WTC11 (cell line): Measurements from ENCODE around the gene PKIB. TPM values are rescaled to one million over a fixed set of nuclear protein-coding genes. Genes with fewer than 3 reads are reported as not detected.

Source experiments
- ATAC-seq: fragments of 200-7000 bp; cut with Tn5 transposase; 2 replicates; pipeline ENCODE4 v1.10.0; 2021; ENCODE audit warnings: mild to moderate bottlenecking, moderate library complexity
- CTCF ChIA-PET: fragments of 300-600 bp; sonication (Branson Sonifier 250); formaldehyde crosslinking; loops from one replicate; lab custom pipeline; 2021; ENCODE audit warnings: antibody characterized with exemption; lab: Charles Lee
- POLR2A ChIA-PET: fragments of 350-600 bp; sonication (Branson Sonifier 250); formaldehyde crosslinking; loops from one replicate; lab custom pipeline; 2021; ENCODE audit warnings: antibody characterized with exemption; lab: Charles Lee
- DNase-seq: peaks from one replicate; pipeline ENCODE4 v3.0.0; 2021; ENCODE audit warnings: low spot score
- H3K27ac Mint-ChIP-seq: 2 replicates; pipeline ENCODE4 v1.8.0; 2021; ENCODE audit warnings: mixed read lengths
- H3K27me3 Mint-ChIP-seq: 2 replicates; pipeline ENCODE4 v1.8.0; 2021; ENCODE audit warnings: low read depth, mild to moderate bottlenecking, moderate library complexity, mixed read lengths
- H3K36me3 Mint-ChIP-seq: 2 replicates; pipeline ENCODE4 v1.8.0; 2021; ENCODE audit warnings: mixed read lengths
- H3K4me1 Mint-ChIP-seq: 2 replicates; pipeline ENCODE4 v1.8.0; 2022; ENCODE audit warnings: mixed read lengths
- H3K4me3 Mint-ChIP-seq: 2 replicates; pipeline ENCODE4 v1.8.0; 2021; ENCODE audit warnings: mild to moderate bottlenecking, moderate library complexity, mixed read lengths
- H3K9me3 Mint-ChIP-seq: 2 replicates; pipeline ENCODE4 v1.8.0; 2021; ENCODE audit warnings: mixed read lengths
- AFF4 ChIP-seq: sonication (generic); formaldehyde crosslinking; IDR thresholded peaks from 2 replicates; pipeline ENCODE4 v1.8.1; 2023; ENCODE audit warnings: mild to moderate bottlenecking, missing genetic modification reagents, borderline replicate concordance
- CDX4 ChIP-seq: fragments of 250-450 bp; sonication (Bioruptor Pico); IDR thresholded peaks from 2 replicates; pipeline ENCODE4 v1.9.0; 2021; ENCODE audit warnings: moderate library complexity, mild to moderate bottlenecking, inconsistent platforms, borderline replicate concordance
- E2F4 ChIP-seq: sonication (generic); formaldehyde crosslinking; IDR thresholded peaks from 2 replicates; pipeline ENCODE4 v1.8.1; 2022; ENCODE audit warnings: low read depth, mild to moderate bottlenecking, moderate library complexity, missing genetic modification reagents, borderline replicate concordance
- FOXP1 ChIP-seq: sonication (generic); formaldehyde crosslinking; IDR thresholded peaks from 2 replicates; pipeline ENCODE4 v1.8.0; 2022; ENCODE audit warnings: missing genetic modification reagents, mild to moderate bottlenecking, moderate library complexity, borderline replicate concordance
- FOXP4 ChIP-seq: sonication (generic); formaldehyde crosslinking; IDR thresholded peaks from 2 replicates; pipeline ENCODE4 v1.8.0; 2022; ENCODE audit warnings: mild to moderate bottlenecking, missing genetic modification reagents
- MYBL2 ChIP-seq: sonication (generic); formaldehyde crosslinking; IDR thresholded peaks from 2 replicates; pipeline ENCODE4 v1.8.1; 2023; ENCODE audit warnings: mild to moderate bottlenecking, moderate library complexity, missing genetic modification reagents
- SMAD4 ChIP-seq: sonication (generic); formaldehyde crosslinking; IDR thresholded peaks from 2 replicates; pipeline ENCODE4 v1.8.0; 2022; ENCODE audit warnings: mild to moderate bottlenecking, missing genetic modification reagents
- TCF7 ChIP-seq: sonication (generic); formaldehyde crosslinking; IDR thresholded peaks from 2 replicates; pipeline ENCODE4 v1.8.0; 2022; ENCODE audit warnings: mild to moderate bottlenecking, low read depth, missing genetic modification reagents, moderate library complexity
- ZNF281 ChIP-seq: sonication (generic); formaldehyde crosslinking; IDR thresholded peaks from 2 replicates; pipeline ENCODE4 v1.8.0; 2023; ENCODE audit warnings: mild to moderate bottlenecking, missing genetic modification reagents
- ZNF423 ChIP-seq: fragments of 250-450 bp; sonication (Bioruptor Pico); IDR thresholded peaks from 2 replicates; pipeline ENCODE4 v2.1.2; 2022; ENCODE audit warnings: mild to moderate bottlenecking, moderate library complexity
- ZNF425 ChIP-seq: fragments of 250-450 bp; sonication (Bioruptor Pico); conservative IDR thresholded peaks from 2 replicates; pipeline ENCODE4 v1.9.0; 2021; ENCODE audit warnings: mild to moderate bottlenecking
- ZNF532 ChIP-seq: fragments of 250-450 bp; sonication (Bioruptor Pico); IDR thresholded peaks from 2 replicates; pipeline ENCODE4 v1.9.0; 2021; ENCODE audit warnings: mild to moderate bottlenecking, borderline replicate concordance
- total RNA-seq: library from RNA; stranded (reverse); gene quantifications from 3 replicates; pipeline ENCODE4 v1.2.3, GENCODE V29; 2021

Gene PKIB
- total RNA-seq, 1 experiment from 2014 or later: 26.4 TPM

GRCh38 chr6:122694075-122694474 is 83.9 kb downstream of the PKIB start (continued):
- TF ChIP-seq ZNF532 (no peak), MYBL2 (CRISPR knock-in tag) (no peak), ZNF423 (no peak), FOXP4 (CRISPR knock-in tag) (no peak), ZNF281 (CRISPR knock-in tag) (no peak), ZNF425 (CRISPR knock-in tag) (no peak)

- ChIA-PET POLR2A (no interaction called here), CTCF (interaction anchor here (0.7 kb wide), 1 partner anchor 203 kb away, joined by 4 read pairs; no protein-coding TSS in a partner anchor)
- no peak overlapping the region for H3K27ac Mint-ChIP-seq
- ATAC-seq (no peak), DNase-seq (no peak)
- H3K27me3 Mint-ChIP-seq: no peaks in the 10 kb centered on the region
- no peaks in the 10 kb centered on the region; the same call in 1 of the 2 replicates for H3K36me3 Mint-ChIP-seq
- peaks cover 10% of the 10 kb centered on the region; the same call in 1 of the 2 replicates for H3K9me3 Mint-ChIP-seq
- H3K4me1 Mint-ChIP-seq: peaks cover 42% of the 10 kb centered on the region
- TF ChIP-seq TCF7 (CRISPR knock-in tag) (no peak), SMAD4 (CRISPR knock-in tag) (no peak), FOXP1 (CRISPR knock-in tag) (no peak), AFF4 (no peak), E2F4 (CRISPR knock-in tag) (no peak), CDX4 (CRISPR knock-in tag) (no peak)
- TF ChIP-seq, all 79 proteins: peak for 0
- no peak overlapping the region for H3K4me3 Mint-ChIP-seq
Observed at GRCh38 chr6:122694602-122695001, 84.4 kb downstream of the PKIB start.
